HepG2 (cell line): ENCODE measurements around the gene SAMD10. TPM values are rescaled to one million over a fixed set of nuclear protein-coding genes. Genes with fewer than 3 reads are reported as not detected.
A peak's percentile ranks its signal among the peaks of the same experiment; 100 is the strongest.

Source experiments
- DR1 ChIP-seq: sonication (generic); formaldehyde crosslinking; IDR thresholded peaks from 2 replicates; pipeline ENCODE4 v1.8.0; 2021; ENCODE audit warnings: mild to moderate bottlenecking, missing genetic modification reagents, inconsistent platforms
- ELF3 ChIP-seq: IDR thresholded peaks from 2 replicates; pipeline ENCODE4 v1.6.1; 2016; ENCODE audit warnings: missing genetic modification reagents, missing compliant biosample characterization
- HOXD1 ChIP-seq: sonication (generic); formaldehyde crosslinking; IDR thresholded peaks from 2 replicates; pipeline ENCODE4 v1.5.0; 2020; ENCODE audit warnings: missing genetic modification reagents
- MEF2D ChIP-seq: sonication (generic); formaldehyde crosslinking; IDR thresholded peaks from 2 replicates; pipeline ENCODE4 v1.5.1; 2020; ENCODE audit warnings: mild to moderate bottlenecking, missing genetic modification reagents
- NCOA5 ChIP-seq: sonication (generic); formaldehyde crosslinking; IDR thresholded peaks from 2 replicates; pipeline ENCODE4 v1.4.0; 2020; ENCODE audit warnings: missing genetic modification reagents
- SAP130 ChIP-seq: IDR thresholded peaks from 2 replicates; pipeline ENCODE4 v1.6.1; 2016; ENCODE audit warnings: low read depth
- U2AF2 ChIP-seq: fragments of 200-400 bp; formaldehyde crosslinking; IDR thresholded peaks from 2 replicates; pipeline ENCODE4 v1.6.1; 2017; ENCODE audit warnings: low read depth, mild to moderate bottlenecking, low read length
- ZBTB26 ChIP-seq: IDR thresholded peaks from 2 replicates; pipeline ENCODE4 v1.6.1; 2016; ENCODE audit warnings: missing compliant biosample characterization, missing genetic modification reagents, borderline replicate concordance
- ZBTB46 ChIP-seq: sonication (generic); formaldehyde crosslinking; IDR thresholded peaks from 2 replicates; pipeline ENCODE4 v1.4.0; 2020; ENCODE audit warnings: mild to moderate bottlenecking, missing genetic modification reagents, borderline replicate concordance
- ZFP82 ChIP-seq: sonication (generic); formaldehyde crosslinking; IDR thresholded peaks from 2 replicates; pipeline ENCODE4 v1.5.1; 2020; ENCODE audit warnings: mild to moderate bottlenecking, missing genetic modification reagents, borderline replicate concordance
- ZNF557 ChIP-seq: sonication (generic); formaldehyde crosslinking; IDR thresholded peaks from 2 replicates; pipeline ENCODE4 v1.4.0; 2020; ENCODE audit warnings: missing genetic modification reagents
- ZNF724P ChIP-seq: sonication (generic); formaldehyde crosslinking; IDR thresholded peaks from 2 replicates; pipeline ENCODE4 v1.8.0; 2022; ENCODE audit warnings: missing genetic modification reagents, borderline replicate concordance
- ZSCAN5A ChIP-seq: sonication (generic); formaldehyde crosslinking; IDR thresholded peaks from 2 replicates; pipeline ENCODE4 v1.8.0; 2022; ENCODE audit warnings: mild to moderate bottlenecking, missing genetic modification reagents, borderline replicate concordance
- polyA plus RNA-seq, 8 experiments: library from polyadenylated mRNA; depleted of rRNA in 3 of 8; stranded (reverse) in 7 of 8; unstranded in 1 of 8; fragments of >200 nt; fragmentation: Illumina TruSeq in 4 of 8; extraction: Trizol in 4 of 8; gene quantifications; 2 replicates each; pipeline versions ENCODE4 v1.2.1 to v1.2.3, GENCODE V29; 2011 to 2016; ENCODE audit warnings: low read depth in 4 of 8, missing spikeins in 1 of 8, mixed read lengths in 1 of 8; ENCODE audit not compliant: insufficient read depth in 1 of 8
- total RNA-seq, 5 experiments: library from RNA; depleted of rRNA; stranded (reverse); fragments of >200 nt; fragmentation: Illumina TruSeq; extraction: Trizol; gene quantifications; 2 replicates each; pipeline ENCODE4 v1.2.3, GENCODE V29; 2016; ENCODE audit warnings: low read depth in 1 of 5
- TF ChIP-seq, protein P1 (sequence below): sonication (generic); formaldehyde crosslinking; IDR thresholded peaks from 2 replicates; pipeline ENCODE4 v1.4.0; 2020; ENCODE audit warnings: mild to moderate bottlenecking, missing genetic modification reagents
- TF ChIP-seq, protein P2 (sequence below): sonication (generic); formaldehyde crosslinking; IDR thresholded peaks from 2 replicates; pipeline ENCODE4 v1.4.0; 2020; ENCODE audit warnings: missing genetic modification reagents
- TF ChIP-seq, protein P3 (sequence below): sonication (generic); formaldehyde crosslinking; IDR thresholded peaks from 2 replicates; pipeline ENCODE4 v1.8.0; 2022; ENCODE audit warnings: mild to moderate bottlenecking, missing genetic modification reagents, moderate library complexity
- TF ChIP-seq, protein P4 (sequence below), 2 experiments: fragments of 450-650 bp in 1 of 2; sonication (generic) in 1 of 2; formaldehyde crosslinking; IDR thresholded peaks; 2 replicates each; pipeline versions ENCODE4 v1.5.0 to v1.8.0; 2020 to 2022; ENCODE audit warnings: mild to moderate bottlenecking in 1 of 2, missing genetic modification reagents in 1 of 2

The SAMD10 gene
- total and polyA plus RNA-seq, 2 of the 13 experiments (the other 11 are each of a cell fraction or from before 2014, with no cell fraction given): 6.1 to 11.0 TPM

- TF ChIP-seq ZSCAN5A (CRISPR knock-in tag): no peak
- TF ChIP-seq ELF3 (CRISPR knock-in tag): no peak; the same call in 1 of the 2 replicates
- TF ChIP-seq HOXD1 (CRISPR knock-in tag): no peak
- TF ChIP-seq, protein P1, sequence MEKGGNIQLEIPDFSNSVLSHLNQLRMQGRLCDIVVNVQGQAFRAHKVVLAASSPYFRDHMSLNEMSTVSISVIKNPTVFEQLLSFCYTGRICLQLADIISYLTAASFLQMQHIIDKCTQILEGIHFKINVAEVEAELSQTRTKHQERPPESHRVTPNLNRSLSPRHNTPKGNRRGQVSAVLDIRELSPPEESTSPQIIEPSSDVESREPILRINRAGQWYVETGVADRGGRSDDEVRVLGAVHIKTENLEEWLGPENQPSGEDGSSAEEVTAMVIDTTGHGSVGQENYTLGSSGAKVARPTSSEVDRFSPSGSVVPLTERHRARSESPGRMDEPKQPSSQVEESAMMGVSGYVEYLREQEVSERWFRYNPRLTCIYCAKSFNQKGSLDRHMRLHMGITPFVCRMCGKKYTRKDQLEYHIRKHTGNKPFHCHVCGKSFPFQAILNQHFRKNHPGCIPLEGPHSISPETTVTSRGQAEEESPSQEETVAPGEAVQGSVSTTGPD (CRISPR knock-in tag): no peak
- TF ChIP-seq ZNF557 (CRISPR knock-in tag): no peak
- TF ChIP-seq, protein P2, sequence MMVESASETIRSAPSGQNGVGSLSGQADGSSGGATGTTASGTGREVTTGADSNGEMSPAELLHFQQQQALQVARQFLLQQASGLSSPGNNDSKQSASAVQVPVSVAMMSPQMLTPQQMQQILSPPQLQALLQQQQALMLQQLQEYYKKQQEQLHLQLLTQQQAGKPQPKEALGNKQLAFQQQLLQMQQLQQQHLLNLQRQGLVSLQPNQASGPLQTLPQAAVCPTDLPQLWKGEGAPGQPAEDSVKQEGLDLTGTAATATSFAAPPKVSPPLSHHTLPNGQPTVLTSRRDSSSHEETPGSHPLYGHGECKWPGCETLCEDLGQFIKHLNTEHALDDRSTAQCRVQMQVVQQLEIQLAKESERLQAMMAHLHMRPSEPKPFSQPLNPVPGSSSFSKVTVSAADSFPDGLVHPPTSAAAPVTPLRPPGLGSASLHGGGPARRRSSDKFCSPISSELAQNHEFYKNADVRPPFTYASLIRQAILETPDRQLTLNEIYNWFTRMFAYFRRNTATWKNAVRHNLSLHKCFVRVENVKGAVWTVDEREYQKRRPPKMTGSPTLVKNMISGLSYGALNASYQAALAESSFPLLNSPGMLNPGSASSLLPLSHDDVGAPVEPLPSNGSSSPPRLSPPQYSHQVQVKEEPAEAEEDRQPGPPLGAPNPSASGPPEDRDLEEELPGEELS (CRISPR knock-in tag): no peak
- TF ChIP-seq SAP130: peak; percentile 67; the same call in 1 of the 2 replicates
- TF ChIP-seq, protein P3, sequence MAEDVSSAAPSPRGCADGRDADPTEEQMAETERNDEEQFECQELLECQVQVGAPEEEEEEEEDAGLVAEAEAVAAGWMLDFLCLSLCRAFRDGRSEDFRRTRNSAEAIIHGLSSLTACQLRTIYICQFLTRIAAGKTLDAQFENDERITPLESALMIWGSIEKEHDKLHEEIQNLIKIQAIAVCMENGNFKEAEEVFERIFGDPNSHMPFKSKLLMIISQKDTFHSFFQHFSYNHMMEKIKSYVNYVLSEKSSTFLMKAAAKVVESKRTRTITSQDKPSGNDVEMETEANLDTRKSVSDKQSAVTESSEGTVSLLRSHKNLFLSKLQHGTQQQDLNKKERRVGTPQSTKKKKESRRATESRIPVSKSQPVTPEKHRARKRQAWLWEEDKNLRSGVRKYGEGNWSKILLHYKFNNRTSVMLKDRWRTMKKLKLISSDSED (CRISPR knock-in tag): no peak
- TF ChIP-seq ZBTB26 (CRISPR knock-in tag): no peak
- no peak for TF ChIP-seq ZNF724P (CRISPR knock-in tag)
- TF ChIP-seq, protein P4, sequence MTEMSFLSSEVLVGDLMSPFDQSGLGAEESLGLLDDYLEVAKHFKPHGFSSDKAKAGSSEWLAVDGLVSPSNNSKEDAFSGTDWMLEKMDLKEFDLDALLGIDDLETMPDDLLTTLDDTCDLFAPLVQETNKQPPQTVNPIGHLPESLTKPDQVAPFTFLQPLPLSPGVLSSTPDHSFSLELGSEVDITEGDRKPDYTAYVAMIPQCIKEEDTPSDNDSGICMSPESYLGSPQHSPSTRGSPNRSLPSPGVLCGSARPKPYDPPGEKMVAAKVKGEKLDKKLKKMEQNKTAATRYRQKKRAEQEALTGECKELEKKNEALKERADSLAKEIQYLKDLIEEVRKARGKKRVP (CRISPR knock-in tag; IDR thresholded peaks at IDR 0.05): no peak
- 0 out of 2 replicates have a peak, but pooled peaks have one; percentile 39 for TF ChIP-seq ZFP82 (CRISPR knock-in tag)
- TF ChIP-seq U2AF2: 0 out of 2 replicates have a peak, but pooled peaks have one; percentile 43
- TF ChIP-seq NCOA5 (CRISPR knock-in tag): no peak
- peak; percentile 63; the same call in 1 of the 2 replicates for TF ChIP-seq MEF2D (CRISPR knock-in tag)
- 0 out of 2 replicates have a peak, but pooled peaks have one; percentile 61 for TF ChIP-seq ZBTB46
- no peak for TF ChIP-seq DR1 (CRISPR knock-in tag)
Observed at GRCh38 chr20:63969838-63970713, 9.4 kb downstream of the SAMD10 start, which contains the start of gene ZNF512B (continued).
